Parathyroid adenoma (tissue), 2 donors: Measurements from ENCODE around the gene LMAN1.

Experiments
- H2AFZ ChIP-seq: fragments of 300-600 bp; sonication (generic); one replicate; pipeline ENCODE4 v1.7.0; 2017; ENCODE audit warnings: antibody characterized with exemption, mild to moderate bottlenecking
- H3K27ac ChIP-seq: fragments of 300-600 bp; sonication (generic); one replicate; pipeline ENCODE4 v1.7.0; 2017
- H3K27me3 ChIP-seq: fragments of 300-600 bp; sonication (generic); one replicate; pipeline ENCODE4 v1.7.0; 2017; ENCODE audit warnings: low read length; ENCODE audit not compliant: control insufficient read depth, insufficient read depth
- H3K36me3 ChIP-seq: fragments of 300-600 bp; sonication (generic); one replicate; pipeline ENCODE4 v1.7.0; 2017; ENCODE audit warnings: low read length; ENCODE audit not compliant: control insufficient read depth, insufficient read depth
- H3K4me1 ChIP-seq: fragments of 300-600 bp; sonication (generic); one replicate; pipeline ENCODE4 v1.7.0; 2017; ENCODE audit warnings: control low read depth
- H3K4me2 ChIP-seq: fragments of 300-600 bp; sonication (generic); one replicate; pipeline ENCODE4 v1.7.0; 2017; ENCODE audit warnings: low read length
- H3K4me3 ChIP-seq: fragments of 300-600 bp; sonication (generic); one replicate; pipeline ENCODE4 v1.7.0; 2017; ENCODE audit warnings: low read depth, low read length
- H3K79me2 ChIP-seq: fragments of 300-600 bp; sonication (generic); one replicate; pipeline ENCODE4 v1.7.0; 2017; ENCODE audit warnings: control low read depth
- H3K9ac ChIP-seq: fragments of 300-600 bp; sonication (generic); one replicate; pipeline ENCODE4 v1.7.0; 2017; ENCODE audit warnings: mild to moderate bottlenecking
- H3K9me3 ChIP-seq: fragments of 300-600 bp; sonication (generic); one replicate; pipeline ENCODE4 v1.7.0; 2017; ENCODE audit warnings: low read length; ENCODE audit not compliant: control insufficient read depth
- CTCF ChIP-seq: fragments of 300-600 bp; sonication (generic); IDR thresholded peaks from one replicate; pipeline ENCODE4 v1.7.0; 2017; ENCODE audit warnings: antibody characterized with exemption, mild to moderate bottlenecking
- donor health status: primary hyperparathyroidism.

LMAN1 gene

GRCh38 chr18:59286341-59286740 is 72.7 kb downstream of the LMAN1 start:
- no peak overlapping the region for H3K27ac ChIP-seq
- no peaks in the 10 kb centered on the region for H3K27me3 ChIP-seq
- no peak overlapping the region for H3K9ac ChIP-seq
- no peak overlapping the region for H3K4me2 ChIP-seq
- H3K4me1 ChIP-seq, result no peaks in the 10 kb centered on the region
- no peaks in the 10 kb centered on the region for H3K9me3 ChIP-seq
- no peak overlapping the region for H3K4me3 ChIP-seq
- no peak for TF ChIP-seq CTCF
- no peaks in the 10 kb centered on the region for H3K79me2 ChIP-seq
- H3K36me3 ChIP-seq, result no peaks in the 10 kb centered on the region
- no peak overlapping the region for H2AFZ ChIP-seq

GRCh38 chr18:59282341-59282740 is 76.7 kb downstream of the LMAN1 start:
- Histone ChIP-seq H3K27me3 (no peaks in the 10 kb centered on the region), H3K79me2 (no peaks in the 10 kb centered on the region), H3K4me1 (no peaks in the 10 kb centered on the region), H3K9ac (no peak overlapping the region), H3K4me2 (no peak overlapping the region), H3K4me3 (no peak overlapping the region), H2AFZ (no peak overlapping the region), H3K27ac (no peak overlapping the region), H3K36me3 (no peaks in the 10 kb centered on the region), H3K9me3 (no peaks in the 10 kb centered on the region)
- no peak for TF ChIP-seq CTCF

GRCh38 chr18:59279722-59280121 is 79.3 kb downstream of the LMAN1 start:
- H3K79me2 ChIP-seq, result no peaks in the 10 kb centered on the region
- no peak overlapping the region for H3K27ac ChIP-seq
- H3K4me3 ChIP-seq, result no peak overlapping the region
- TF ChIP-seq CTCF, result no peak
- H2AFZ ChIP-seq, result no peak overlapping the region
- no peaks in the 10 kb centered on the region for H3K9me3 ChIP-seq
- H3K4me2 ChIP-seq, result no peak overlapping the region
- H3K4me1 ChIP-seq, result no peaks in the 10 kb centered on the region
- H3K9ac ChIP-seq, result no peak overlapping the region
- H3K36me3 ChIP-seq, result no peaks in the 10 kb centered on the region
- H3K27me3 ChIP-seq, result no peaks in the 10 kb centered on the region

- Histone ChIP-seq H3K4me3 (no peak overlapping the region), H3K27ac (no peak overlapping the region), H2AFZ (no peak overlapping the region), H3K4me1 (no peaks in the 10 kb centered on the region), H3K36me3 (no peaks in the 10 kb centered on the region), H3K4me2 (no peak overlapping the region), H3K79me2 (no peaks in the 10 kb centered on the region), H3K27me3 (no peaks in the 10 kb centered on the region), H3K9me3 (no peaks in the 10 kb centered on the region), H3K9ac (no peak overlapping the region)
- TF ChIP-seq CTCF, result no peak
These were observed 79.9 kb downstream of the LMAN1 start for GRCh38 chr18:59279193-59279592.

GRCh38 chr18:59278793-59279192 is 80.3 kb downstream of the LMAN1 start:
- H3K36me3 ChIP-seq, result no peaks in the 10 kb centered on the region
- H3K4me1 ChIP-seq, result no peaks in the 10 kb centered on the region
- H3K79me2 ChIP-seq, result no peaks in the 10 kb centered on the region
- H3K4me3 ChIP-seq, result no peak overlapping the region
- no peak overlapping the region for H3K9ac ChIP-seq
- no peak overlapping the region for H3K4me2 ChIP-seq
- H3K27me3 ChIP-seq, result peaks cover 4% of the 10 kb centered on the region
- H3K9me3 ChIP-seq, result no peaks in the 10 kb centered on the region
- TF ChIP-seq CTCF, result no peak
- no peak overlapping the region for H3K27ac ChIP-seq
- no peak overlapping the region for H2AFZ ChIP-seq
